ENCODE results near the gene GATA1. TPM values are rescaled to one million over a fixed set of nuclear protein-coding genes. Genes with fewer than 3 reads are reported as not detected.

The GATA1 gene
- total RNA-seq, 2 experiments from 2014 or later, result not detected

DNA sequence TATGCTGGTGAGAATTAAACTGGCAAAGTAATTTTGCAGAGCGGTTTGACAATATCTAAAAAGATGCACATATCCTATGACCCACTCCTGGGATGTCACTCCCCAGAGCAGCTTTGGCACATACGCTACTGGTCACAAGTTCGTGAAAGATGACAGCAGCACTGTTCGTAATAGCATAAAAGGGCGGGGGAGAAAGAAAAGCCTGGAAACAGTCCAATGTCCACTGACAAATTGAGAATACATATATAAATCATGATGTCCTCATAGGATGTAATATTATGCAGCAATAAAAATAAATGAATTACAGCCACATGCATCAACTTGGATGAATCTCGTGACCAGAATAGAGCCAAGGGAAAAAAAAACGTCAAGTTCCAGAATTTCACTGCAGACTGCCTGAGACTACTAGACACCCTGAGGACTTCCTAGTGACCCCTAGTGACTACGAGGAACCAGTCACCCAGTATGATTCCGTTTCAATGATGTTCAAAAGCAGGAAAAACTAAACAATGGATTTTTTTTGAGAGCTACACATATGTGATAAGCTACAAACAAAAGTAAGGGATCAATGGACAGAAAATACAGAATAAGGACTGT, 47.2 kb downstream of the GATA1 start:
- Mint-ChIP-seq H3K36me3 (ENCODE audit: low read depth) (no peaks in the 10 kb centered on the region), H3K4me3 (no peak overlapping the region), H3K27ac (no peak overlapping the region), H3K9me3 (ENCODE audit: low read depth) (no peaks in the 10 kb centered on the region), H3K27me3 (peaks cover 36% of the 10 kb centered on the region), H3K4me1 (peaks cover 13% of the 10 kb centered on the region)
- intact Hi-C loops (cut with DNase I, micrococcal nuclease), result no loop called here
- POLR2A ChIA-PET, result no interaction called here
- DNase-seq, result no peak
- ATAC-seq, result no peak
- CTCF ChIA-PET, result interaction anchor here (0.7 to 1.4 kb wide), 2 partner anchors 11 to 185 kb away, joined by 3 to 4 read pairs; no protein-coding TSS in a partner anchor

DNA sequence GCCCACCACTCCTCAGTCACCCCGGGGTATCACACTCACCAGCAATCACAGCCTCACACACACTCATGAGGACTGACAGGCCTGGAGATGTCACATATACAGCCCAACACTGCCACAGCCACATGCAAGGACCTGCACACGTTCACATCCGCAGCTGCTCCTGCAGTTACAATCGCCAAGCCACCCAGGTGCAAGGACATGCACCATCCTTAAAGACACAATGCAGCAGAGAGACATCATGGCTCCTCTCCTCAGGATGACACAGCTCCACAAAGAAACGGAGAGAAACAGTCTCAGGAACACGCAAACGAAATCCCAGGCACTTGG, 48.0 kb downstream of the GATA1 start:
- POLR2A ChIA-PET, result no interaction called here
- ATAC-seq (peak; percentile 42), DNase-seq (no peak)
- H3K27ac Mint-ChIP-seq, result peak overlapping the region; percentile 6
- peak overlapping the region; percentile 75 for H3K4me3 Mint-ChIP-seq
- H3K36me3 Mint-ChIP-seq (ENCODE audit: low read depth), result no peaks in the 10 kb centered on the region
- intact Hi-C loops (cut with DNase I, micrococcal nuclease), result no loop called here
- CTCF ChIA-PET, result interaction anchor here (0.7 to 1.4 kb wide), 2 partner anchors 11 to 186 kb away, joined by 3 to 4 read pairs; no protein-coding TSS in a partner anchor
- H3K9me3 Mint-ChIP-seq (ENCODE audit: low read depth), result no peaks in the 10 kb centered on the region
- H3K27me3 Mint-ChIP-seq, result peaks cover 33% of the 10 kb centered on the region
- H3K4me1 Mint-ChIP-seq, result peaks cover 13% of the 10 kb centered on the region

- Mint-ChIP-seq H3K27ac (peak within 1 kb of the TSS; percentile 6), H3K27me3 (peaks cover 26% of the 10 kb centered on the region), H3K36me3 (ENCODE audit: low read depth) (no peaks in the 10 kb centered on the region), H3K4me3 (peak within 1 kb of the TSS; percentile 75), H3K9me3 (ENCODE audit: low read depth) (no peaks in the 10 kb centered on the region), H3K4me1 (peaks cover 13% of the 10 kb centered on the region)
- ChIA-PET POLR2A (no interaction called here), CTCF (interaction anchor here (0.8 kb wide), 1 partner anchor 30 kb away, joined by 3 read pairs; no protein-coding TSS in a partner anchor)
- ATAC-seq (peak; percentile 28), DNase-seq (peak; percentile 38)
- intact Hi-C loops (cut with DNase I, micrococcal nuclease), result no loop called here
These were observed 49.3 kb downstream of the GATA1 start, which contains the start of gene PCSK1N for GRCh38 chrX:48835524-48836329. PCSK1N (minus strand) TSS chrX:48835610; CDS start chrX:48835532, 78 bp downstream.

GRCh38 chrX:48839686-48840085, 53.3 kb downstream of the GATA1 start:
- peaks cover 3% of the 10 kb centered on the region for H3K4me1 Mint-ChIP-seq
- DNase-seq (no peak), ATAC-seq (no peak)
- intact Hi-C loops (cut with DNase I, micrococcal nuclease), result no loop called here
- H3K27ac Mint-ChIP-seq, result no peak overlapping the region
- H3K9me3 Mint-ChIP-seq (ENCODE audit: low read depth), result no peaks in the 10 kb centered on the region
- ChIA-PET POLR2A (no interaction called here), CTCF (no interaction called here)
- H3K27me3 Mint-ChIP-seq, result peaks cover 7% of the 10 kb centered on the region
- no peak overlapping the region for H3K4me3 Mint-ChIP-seq
- H3K36me3 Mint-ChIP-seq (ENCODE audit: low read depth), result no peaks in the 10 kb centered on the region

Other genes with a start within 250 kb of the GATA1 start
- gene TBC1D25, start 246.9 kb upstream of the GATA1 start, total RNA-seq, result 10 to 100 TPM; 13.2 to 15.2 TPM
- 100 to 1,000 TPM; 164 to 202 TPM for gene RBM3, start 212.1 kb upstream of the GATA1 start, total RNA-seq
- 10 to 100 TPM; 27.2 to 39.4 TPM for gene WDR13, start 189.1 kb upstream of the GATA1 start, total RNA-seq
- 100 to 1,000 TPM in 1 of 2 experiments, 10 to 100 TPM in 1; 85.9 to 102 TPM for gene WAS, start 102.8 kb upstream of the GATA1 start, total RNA-seq
- gene SUV39H1, start 89.9 kb upstream of the GATA1 start, total RNA-seq, result 10 to 100 TPM; 30.8 to 31.7 TPM
- not detected for gene GLOD5, start 24.8 kb upstream of the GATA1 start, total RNA-seq
- gene HDAC6, start 15.5 kb downstream of the GATA1 start, total RNA-seq, result 10 to 100 TPM; 59.2 to 69.7 TPM
- not detected for gene ERAS, start 39.9 kb downstream of the GATA1 start, total RNA-seq
- gene PCSK1N, start 49.0 kb downstream of the GATA1 start, total RNA-seq, result 1 to 10 TPM; 1.3 TPM
- gene TIMM17B, start 111.2 kb downstream of the GATA1 start, total RNA-seq, result 10 to 100 TPM; 54.2 to 58.9 TPM
- 10 to 100 TPM; 73.4 to 75.3 TPM for gene PQBP1, start 111.3 kb downstream of the GATA1 start, total RNA-seq
- gene SLC35A2, start 125.1 kb downstream of the GATA1 start, total RNA-seq, result 10 to 100 TPM; 19.7 to 20.3 TPM
- 100 to 1,000 TPM; 320 TPM for gene PIM2, start 132.4 kb downstream of the GATA1 start, total RNA-seq
- 10 to 100 TPM; 68.0 to 98.1 TPM for gene OTUD5, start 171.0 kb downstream of the GATA1 start, total RNA-seq
- 1 to 10 TPM; 2.5 to 2.8 TPM for gene KCND1, start 185.3 kb downstream of the GATA1 start, total RNA-seq
- gene GRIPAP1, start 215.7 kb downstream of the GATA1 start, total RNA-seq, result 10 to 100 TPM; 57.8 to 63.3 TPM